GM18873 (cell line): ENCODE data around the gene RANBP2.
"Not testable (repeated sequence)": the region's sequence is repeated elsewhere in the genome, so short reads cannot be mapped to it uniquely, and the experiment has no call there.

Source experiments
- ATAC-seq: cut with Tn5 transposase; IDR thresholded peaks from one replicate; pipeline ENCODE4 v1.9.1; 2021; ENCODE audit warnings: mild to moderate bottlenecking, moderate library complexity, moderate number of reproducible peaks; ENCODE audit not compliant: unreplicated experiment, low FRiP score

Gene RANBP2

DNA sequence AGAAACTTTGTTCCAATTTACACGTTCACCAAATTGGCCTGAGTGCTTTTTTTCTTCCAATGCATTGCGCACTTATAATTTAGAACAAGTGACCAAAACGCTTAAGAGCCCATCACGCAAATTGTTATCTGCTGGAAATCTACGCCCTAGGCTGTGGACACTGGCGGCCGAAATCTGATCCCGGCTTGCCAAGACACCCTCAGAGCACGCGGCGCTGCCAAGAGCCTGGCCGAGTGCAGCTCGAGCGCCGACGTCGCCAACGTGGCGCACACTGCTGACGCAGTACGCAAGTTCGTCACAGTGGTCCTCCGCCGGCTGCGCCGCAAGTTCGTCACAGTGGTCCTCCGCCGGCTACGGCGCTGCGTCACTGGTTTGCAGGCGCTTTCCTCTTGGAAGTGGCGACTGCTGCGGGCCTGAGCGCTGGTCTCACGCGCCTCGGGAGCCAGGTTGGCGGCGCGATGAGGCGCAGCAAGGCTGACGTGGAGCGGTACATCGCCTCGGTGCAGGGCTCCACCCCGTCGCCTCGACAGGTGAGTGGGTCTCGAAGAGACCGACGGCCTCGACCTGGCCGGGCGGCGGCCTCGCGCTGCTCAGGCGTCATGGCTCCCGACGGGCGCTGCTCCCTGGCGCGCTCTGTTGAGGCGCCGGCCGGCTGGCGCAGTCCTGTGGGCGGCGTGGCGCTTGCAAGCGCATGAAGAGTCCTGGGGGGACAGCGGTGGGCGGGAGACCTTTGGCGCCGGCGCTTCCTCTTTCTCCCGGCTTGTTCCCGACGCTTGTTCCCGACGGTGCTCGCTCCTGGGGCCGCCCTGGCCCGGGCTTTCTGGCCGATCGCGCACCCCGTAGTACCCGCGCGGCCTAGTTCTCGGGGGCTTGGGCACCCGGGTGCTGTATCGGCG is at the start of gene RANBP2:
Gene RANBP2, plus strand, starts transcription at position 334 of the 896 bp plus-strand sequence. Its CDS starts 125 bp downstream, at position 459.
- ATAC-seq: peak; percentile 99

DNA sequence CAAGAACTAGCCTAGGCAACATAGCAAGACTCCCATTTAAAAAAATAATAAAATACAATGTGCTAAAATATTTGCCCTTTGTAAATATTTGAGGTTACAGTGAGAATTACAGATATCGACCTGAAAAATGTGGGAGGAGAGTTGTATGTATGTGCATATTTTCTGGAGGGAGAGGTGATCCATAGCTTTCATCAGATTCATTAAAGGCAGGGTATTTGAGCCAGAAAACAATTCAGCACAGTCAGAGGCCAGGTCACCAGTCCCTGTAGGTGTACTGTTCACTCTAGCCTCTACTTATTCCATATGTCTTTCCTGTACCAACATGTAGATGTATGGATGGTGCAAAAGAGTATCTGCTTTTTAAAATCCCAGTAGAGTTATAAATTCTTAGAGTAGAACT is 49.0 kb upstream of the RANBP2 start:
- ATAC-seq: not testable (repeated sequence)

DNA sequence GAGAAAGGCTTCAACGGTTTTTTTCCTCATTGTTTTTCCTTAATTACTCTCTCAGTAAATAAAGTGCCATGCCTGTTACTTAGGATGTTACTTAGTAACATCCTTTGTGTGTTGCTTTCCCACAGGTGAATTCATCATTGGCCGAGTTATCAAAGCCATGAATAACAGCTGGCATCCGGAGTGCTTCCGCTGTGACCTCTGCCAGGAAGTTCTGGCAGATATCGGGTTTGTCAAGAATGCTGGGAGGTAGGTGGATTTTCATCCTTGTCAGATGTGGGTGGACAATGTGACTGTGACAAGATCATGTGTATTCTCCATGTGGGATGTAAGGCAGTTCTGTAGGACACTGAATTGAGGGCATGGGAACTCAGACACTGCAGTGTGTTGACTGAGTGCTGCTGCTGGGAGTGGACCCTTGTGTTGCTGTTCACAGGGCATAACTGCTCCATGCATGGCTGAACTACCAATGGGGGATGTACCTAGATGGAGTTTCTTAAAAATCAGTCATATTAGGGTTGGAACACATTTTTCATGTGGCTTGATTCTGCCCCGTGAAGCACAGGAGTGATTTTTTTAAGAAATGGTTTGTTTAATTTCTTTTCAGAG is 47.0 kb upstream of the RANBP2 start:
- ATAC-seq: not testable (repeated sequence)

DNA sequence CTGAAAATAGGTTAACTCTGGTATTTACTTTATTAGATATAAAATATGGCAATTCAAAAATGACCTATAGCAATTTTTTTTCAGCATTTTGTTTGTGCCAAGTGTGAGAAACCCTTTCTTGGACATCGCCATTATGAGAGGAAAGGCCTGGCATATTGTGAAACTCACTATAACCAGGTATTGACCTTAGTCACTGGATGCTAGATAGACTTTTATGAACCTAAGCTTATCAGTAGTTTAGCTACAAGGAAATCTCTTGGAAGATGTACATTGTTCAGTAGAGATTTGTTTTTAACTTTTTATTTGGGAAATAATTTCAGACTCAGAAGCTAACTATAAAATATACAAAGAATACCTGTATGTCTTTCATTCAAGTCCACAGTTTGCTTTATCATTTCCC is 42.8 kb upstream of the RANBP2 start:
- not testable (repeated sequence) for ATAC-seq

DNA sequence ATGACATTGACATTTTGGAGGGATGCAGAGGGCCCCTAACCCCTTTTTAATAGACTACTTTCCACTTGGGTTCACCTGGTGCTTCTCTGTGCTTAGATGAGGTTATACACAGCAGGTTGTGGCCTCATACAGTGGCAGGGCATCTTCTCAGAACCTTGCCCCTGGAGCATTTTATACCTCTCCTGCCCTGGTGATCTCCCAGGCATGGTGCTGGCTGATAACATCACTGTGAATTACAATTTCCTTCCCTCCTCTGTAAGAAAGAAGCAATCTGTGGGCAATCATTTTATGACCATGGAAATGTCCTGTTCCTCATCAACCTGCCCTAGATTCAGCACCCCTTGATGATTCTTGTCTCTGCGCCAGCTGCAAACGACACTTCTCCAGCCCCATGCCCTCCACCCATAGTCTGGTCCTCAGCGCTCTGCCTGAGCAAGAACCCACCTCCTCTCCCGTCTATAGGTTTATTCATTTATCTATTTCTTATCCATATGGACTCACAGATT is 42.0 kb upstream of the RANBP2 start:
- ATAC-seq: not testable (repeated sequence)

DNA sequence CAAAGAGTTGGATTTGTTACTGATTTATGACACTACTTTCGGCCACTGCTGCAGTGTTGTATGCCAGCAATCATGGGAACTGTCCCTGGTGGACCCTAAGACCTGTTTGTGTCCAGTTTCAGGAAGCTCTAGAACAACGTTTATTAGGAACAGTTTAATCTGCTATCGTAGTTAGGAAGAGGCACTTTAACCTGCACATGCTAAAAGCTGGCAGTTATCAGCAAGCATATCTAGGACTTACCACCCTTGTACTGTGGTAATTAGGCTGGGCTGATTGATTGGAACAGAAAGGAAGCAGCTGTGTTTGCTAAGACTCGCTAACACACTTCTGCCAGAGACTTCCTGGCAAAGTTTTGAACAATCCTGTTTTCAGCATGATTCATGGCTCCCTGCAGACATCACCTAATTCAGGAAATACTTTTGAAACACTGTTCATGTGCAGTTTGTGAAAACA is 41.1 kb upstream of the RANBP2 start:
- ATAC-seq: not testable (repeated sequence)

DNA sequence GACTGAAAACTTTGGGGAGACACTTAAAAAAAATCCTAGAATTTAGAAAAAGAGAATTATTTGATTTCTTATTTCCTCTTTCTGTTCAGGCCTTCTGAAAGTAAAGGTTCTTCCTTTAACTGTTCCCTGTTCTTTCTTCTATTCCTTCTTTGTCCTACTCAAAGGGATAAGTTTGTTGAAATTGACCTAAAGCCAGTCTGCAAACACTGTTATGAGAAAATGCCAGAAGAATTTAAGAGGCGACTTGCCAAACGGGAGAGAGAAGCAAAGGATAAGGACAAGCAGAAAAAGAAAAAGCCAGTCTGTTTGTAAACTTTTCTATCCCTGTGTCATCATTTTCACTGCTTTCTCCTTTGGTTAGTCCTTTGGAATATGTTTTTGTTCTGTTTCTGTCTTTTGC is 38.5 kb upstream of the RANBP2 start:
- ATAC-seq: not testable (repeated sequence)

DNA sequence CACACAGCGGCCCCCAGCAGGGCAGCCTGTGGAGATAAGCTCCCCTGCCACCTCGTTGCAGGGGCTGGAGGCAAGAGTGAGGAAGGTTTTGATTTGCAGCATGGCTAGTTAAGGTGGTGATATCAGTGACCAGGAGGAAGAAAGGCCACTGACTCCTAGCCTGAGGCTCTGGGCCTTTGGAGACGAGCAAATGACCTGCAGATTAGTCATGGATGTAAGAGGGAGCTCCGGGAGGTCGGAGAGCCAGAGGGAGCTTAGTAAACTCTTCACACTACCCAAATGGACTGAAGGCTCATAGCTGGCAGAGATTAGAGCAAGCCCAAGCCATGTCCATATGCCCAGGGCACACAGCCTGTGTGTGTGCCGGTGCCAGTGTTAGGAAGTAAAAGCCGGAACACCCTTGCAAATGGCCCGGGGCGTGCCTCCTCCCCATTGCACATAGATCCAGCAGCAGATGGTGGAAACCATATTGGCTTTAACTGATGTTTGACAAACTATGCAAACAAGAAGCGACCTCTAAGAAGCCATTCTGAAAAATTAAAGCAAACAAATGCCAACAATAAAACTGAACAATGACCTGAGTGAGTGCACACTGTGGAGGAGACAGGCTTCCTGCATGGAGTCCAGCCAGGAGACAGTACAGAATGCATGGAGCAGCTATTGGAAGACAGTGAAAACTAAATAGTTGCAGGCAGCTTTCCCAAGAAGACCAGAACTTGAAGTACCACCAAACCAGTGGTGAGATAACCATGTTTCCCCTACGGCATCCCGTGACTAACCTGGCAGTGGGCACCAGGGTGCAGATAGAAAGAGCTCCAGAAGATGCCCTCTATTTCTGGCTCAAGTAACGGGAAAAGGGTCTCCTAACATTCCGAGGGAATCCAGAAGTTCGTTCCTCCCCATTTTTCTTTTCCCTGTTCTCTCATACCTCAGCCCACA is 30.2 kb upstream of the RANBP2 start:
- not testable (repeated sequence) for ATAC-seq

DNA sequence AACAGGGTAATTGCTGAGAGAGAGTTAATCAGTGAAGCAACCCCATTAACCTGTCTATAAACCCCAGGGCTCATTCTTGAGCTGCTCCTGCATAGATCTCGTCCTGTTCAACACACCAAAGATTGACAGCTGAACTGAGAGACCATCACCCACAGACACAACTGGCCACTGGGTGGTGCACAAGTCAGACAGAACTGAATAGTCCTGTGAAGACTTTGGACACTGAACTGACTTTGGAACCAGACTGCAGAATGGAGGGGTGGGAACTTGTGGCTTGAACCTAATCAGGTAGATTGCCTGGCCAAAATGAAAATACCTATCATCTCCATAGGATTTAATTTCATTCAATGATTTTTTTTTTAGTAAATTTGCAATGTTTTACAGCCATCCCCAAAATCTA is 29.3 kb upstream of the RANBP2 start:
- ATAC-seq: peak; percentile 60

DNA sequence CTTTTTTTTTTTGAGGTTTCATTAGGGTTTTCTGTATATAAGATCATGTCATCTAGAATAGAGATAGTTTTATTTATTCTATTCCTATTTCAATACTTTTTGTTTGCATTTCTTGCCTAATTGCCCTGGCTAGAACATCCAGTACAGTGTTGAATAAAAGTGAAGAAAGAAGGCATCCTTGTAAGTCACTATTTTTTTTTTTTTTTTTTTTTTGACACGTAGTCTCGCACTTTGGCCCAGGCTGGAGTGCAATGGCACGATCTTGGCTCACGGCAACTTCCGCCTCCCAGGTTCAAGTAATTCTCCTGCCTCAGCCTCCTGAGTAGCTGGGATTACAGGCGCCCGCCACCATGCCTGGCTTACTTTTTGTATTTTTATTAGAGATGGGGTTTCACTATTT is 27.8 kb upstream of the RANBP2 start:
- ATAC-seq: no peak

DNA sequence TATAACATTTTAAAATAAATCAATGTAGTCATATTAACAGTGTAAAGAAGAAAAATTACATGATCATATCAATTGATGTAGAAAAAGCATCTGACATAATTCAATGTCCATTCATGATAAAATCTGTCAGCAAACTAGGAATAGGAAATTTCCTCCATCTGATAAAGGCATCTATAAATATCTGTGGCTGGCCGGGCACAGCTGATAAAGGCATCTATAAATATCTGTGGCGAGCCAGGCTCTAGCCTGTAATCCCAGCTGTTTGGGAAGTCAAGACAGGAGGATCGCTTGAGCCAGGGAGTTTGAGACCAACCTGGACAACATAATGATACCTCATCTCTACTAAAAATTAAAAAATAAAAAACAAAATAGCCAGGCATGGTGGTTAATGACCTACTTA is 18.1 kb upstream of the RANBP2 start:
- no peak for ATAC-seq

DNA sequence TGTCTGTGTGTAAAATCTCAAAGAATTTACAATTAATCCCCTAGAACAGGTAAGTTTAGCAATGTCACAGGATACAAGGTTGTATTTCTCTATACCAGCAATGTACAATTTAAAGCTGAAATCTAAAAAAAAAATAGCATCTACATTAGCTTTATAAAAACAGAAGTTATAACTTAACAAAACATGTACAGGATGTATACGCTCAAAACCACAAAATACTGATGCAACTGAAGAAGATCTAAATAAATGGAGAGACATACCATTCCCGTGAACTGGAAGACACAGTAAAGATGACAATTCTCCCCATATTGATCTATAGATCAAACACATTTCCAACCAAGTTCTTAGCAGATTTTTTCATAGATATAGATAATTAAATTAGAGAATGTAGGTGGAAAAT is 17.5 kb upstream of the RANBP2 start:
- ATAC-seq: no peak

DNA sequence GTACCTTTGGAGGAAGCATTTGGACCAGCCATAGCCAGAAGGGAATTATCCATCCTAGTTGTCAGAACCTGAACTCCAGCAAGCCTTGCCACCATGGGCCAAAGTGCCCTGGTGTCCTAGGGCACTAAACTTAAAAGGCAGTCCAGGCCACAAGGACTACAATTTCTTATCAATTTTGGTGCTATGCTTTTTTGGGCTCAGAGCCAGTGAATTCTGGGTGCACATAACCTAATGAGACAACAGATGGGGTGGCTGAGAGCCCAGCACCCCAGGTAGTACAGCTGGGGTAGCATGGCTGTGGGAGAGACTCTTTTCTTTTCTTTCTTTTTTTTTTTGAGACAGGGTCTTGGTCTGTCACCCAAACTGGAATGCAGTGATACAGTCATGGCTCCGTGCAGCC is 14.4 kb upstream of the RANBP2 start:
- ATAC-seq: no peak

DNA sequence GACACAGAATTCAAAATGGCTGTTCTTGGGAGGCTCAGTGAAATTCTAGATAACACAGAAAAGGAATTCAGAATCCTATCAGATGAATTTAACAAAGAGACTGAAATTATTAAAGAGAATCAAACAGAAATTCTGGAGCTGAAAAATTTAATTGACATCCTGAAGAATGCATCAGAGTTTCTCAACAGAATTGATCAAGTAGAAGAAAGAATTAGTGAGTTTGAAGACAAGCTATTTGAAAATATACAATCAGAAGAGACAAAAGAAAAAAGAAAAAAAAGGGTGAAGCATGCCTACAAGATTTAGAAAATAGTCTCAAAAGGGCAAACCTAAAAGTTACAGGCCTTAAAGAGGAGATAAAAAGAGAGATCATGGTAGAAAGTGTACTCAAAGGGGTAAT is 12.0 kb upstream of the RANBP2 start:
- ATAC-seq: no peak

DNA sequence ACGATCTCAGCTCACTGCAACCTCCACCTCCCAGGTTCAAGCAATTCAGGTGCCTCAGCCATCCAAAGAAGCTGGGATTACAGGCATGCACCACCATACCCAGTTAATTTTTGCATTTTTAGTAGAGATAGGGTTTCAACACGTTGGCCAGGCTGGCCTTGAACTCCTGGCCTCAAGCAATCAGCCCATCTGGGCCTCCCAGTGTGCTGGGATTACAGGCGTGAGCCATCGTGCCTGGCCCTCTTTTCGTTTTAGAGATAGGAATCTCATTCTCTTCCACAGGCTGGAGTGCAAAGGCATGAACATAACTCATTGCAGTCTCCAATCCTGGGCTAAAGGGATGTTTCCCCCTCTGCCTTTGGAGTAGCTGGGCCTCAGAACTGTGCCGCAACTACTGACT is 2.3 kb upstream of the RANBP2 start:
- not testable (repeated sequence) for ATAC-seq

DNA sequence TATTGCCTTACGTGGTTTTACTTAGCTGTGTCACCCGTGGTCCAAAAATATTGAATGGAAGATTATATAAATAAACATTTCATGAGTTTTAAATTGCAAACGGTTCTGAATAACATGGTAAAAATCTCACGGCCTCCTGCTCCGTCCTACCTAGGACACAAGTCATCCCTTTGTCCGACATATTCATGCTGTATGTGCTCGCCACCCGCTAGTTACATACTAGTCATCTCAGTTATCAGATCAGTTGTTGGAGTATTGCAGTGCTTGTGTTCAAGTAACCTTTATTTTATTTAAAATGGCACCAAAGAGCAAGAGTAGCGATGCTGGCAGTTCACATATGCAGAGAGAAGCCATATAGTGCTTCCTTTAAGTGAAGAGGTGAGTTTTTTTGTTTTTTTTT is 6.8 kb downstream of the RANBP2 start:
- ATAC-seq: not testable (repeated sequence)

DNA sequence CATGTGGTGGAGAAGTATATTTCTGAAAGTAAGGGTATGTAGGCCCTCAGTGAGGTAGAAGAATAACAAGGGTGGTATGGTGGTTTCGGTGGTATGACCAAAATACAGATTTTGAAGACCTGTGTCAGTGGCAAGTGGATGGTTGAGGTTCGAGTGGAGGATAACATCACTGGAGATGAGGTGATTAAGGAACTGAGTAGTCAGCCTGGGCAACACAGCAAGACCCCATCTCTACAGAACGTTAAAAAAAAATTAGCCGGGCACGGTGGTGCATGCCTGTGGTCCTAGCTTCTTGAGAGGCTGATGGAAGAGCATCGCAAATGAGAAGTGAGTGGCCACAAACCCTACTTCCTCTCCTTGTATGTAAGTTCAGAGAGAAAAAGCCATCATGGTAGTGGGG is 15.4 kb downstream of the RANBP2 start:
- not testable (repeated sequence) for ATAC-seq

DNA sequence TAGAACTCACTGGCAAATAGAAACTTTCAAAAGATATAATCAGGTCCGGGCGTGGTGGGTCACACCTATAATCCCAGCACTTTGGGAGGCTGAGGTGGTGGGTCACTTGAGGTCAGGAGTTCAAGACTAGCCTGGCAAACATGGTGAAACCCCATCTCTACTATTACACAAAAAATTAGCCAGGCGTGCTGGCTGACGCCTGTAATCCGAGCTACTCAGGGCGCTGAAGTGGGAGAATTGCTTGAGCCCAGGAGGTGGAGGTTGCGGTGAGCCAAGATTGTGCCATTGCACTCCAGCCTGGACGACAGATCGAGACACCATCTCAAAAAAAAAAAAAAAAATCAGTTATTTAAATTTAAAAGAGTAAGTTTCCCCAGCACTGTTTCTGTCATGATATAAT is 38.7 kb downstream of the RANBP2 start:
- not testable (repeated sequence) for ATAC-seq

DNA sequence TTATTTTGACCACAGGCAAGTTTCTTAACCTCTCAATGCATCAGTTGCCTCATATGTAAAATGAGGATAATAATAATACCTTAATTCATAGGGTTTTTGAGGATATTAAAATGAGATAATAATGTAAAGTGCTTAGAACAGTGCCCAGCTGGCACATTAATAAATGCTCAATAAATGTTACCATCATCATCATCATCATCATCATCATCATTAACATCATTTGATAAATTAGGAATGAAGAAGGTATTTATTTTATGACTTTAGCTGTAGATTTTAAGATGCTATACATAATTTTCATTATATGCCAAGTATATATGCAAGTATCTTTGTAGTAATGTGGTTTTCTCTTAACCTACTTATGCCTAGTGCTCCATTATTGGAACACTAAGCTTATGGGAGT is 43.3 kb downstream of the RANBP2 start:
- ATAC-seq: not testable (repeated sequence)

DNA sequence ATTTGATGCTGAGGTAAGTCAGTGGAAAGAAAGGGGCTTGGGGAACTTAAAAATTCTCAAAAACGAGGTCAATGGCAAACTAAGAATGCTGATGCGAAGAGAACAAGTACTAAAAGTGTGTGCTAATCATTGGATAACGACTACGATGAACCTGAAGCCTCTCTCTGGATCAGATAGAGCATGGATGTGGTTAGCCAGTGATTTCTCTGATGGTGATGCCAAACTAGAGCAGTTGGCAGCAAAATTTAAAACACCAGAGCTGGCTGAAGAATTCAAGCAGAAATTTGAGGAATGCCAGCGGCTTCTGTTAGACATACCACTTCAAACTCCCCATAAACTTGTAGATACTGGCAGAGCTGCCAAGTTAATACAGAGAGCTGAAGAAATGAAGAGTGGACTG is 47.4 kb downstream of the RANBP2 start:
- ATAC-seq: not testable (repeated sequence)
